ENCODE measurements around the gene DTNB.

DNA sequence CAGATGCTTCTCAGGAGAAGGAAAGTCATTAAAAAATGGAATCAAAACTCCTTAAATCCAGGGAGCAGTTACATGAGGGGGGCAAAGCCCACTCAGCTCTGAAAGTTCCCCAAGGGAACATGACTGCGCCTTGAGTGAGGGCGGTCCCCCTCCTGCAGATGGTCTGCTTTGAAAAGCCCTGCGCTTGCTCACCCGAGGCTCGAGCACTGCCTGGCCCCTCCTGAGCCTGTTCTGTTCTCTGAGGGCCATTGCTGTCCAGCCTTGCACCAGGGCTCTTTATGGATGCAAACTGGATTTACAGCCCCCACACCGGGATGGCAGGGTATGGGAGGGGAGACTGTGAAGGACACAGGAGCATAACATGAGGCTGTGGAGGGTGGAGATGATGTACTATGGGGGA, 293.8 kb downstream of the DTNB start:
- TF ChIP-seq POLR2AphosphoS5 (IDR thresholded peaks at IDR 0.05; ENCODE audit: borderline replicate concordance, low read depth, low read length) (no peak), EZH2 (IDR thresholded peaks at IDR 0.05) (no peak), FOXP2 (optimal IDR thresholded peaks at IDR 0.05; ENCODE audit: control extremely low read depth, extremely low read length, insufficient read depth) (no peak)
